Heart left ventricle (tissue), 13 donors: ENCODE data around the gene PANK4.

Experiments used
- POLR2A ChIP-seq, 2 donors: fragments of 450-650 bp; IDR thresholded peaks; one replicate each; pipeline ENCODE4 v1.6.1; 2017; ENCODE audit warnings: antibody characterized with exemption in 2 of 2, mild to moderate bottlenecking in 2 of 2, moderate library complexity in 2 of 2
- TF ChIP-seq, protein P1 (sequence below), 12 donors: fragments of 200-600 bp; sonication (generic) in 4 of 12; IDR thresholded peaks; one replicate each; pipeline versions ENCODE4 v1.5.0 to v1.8.0; 2018 to 2022; ENCODE audit warnings: antibody characterized with exemption in 12 of 12, mild to moderate bottlenecking in 5 of 12
- donor health status: ischemic (EF 13 %, LVEDD 7.1; RV severe dilation, severe dysfunction).
- donor health status: DM: no; HTN: yes; CAD: no.
- donor health status: DM: no; HTN: no; CAD: no.
- donor health status: ischemic (EF 25% LVEDD 6.9; RV normal size, moderate dysfunction).
- donor health status: ischemic (EF 25% LVEDD 5.7; RV mildly dilated, moderate dysfunction).
- donor health status: ischemic (EF 35%, LVEDD 5.7; RV mildly dilated, moderate dysfunction).
- donor health status: nonischemic (EF 11% LVEDD 7.7; RV severe dilation, severe dysfunction).
- donor health status: DM: yes; HTN: yes; CAD: no.
- donor health status: PGD.
- donor health status: ischemic (EF 29% LVEDD 5.4; RV normal size, mild dysfunction).
- donor health status: nonischemic (EF 23%, LVEDD 6.1; RV moderate dilation, normal function).

DNA sequence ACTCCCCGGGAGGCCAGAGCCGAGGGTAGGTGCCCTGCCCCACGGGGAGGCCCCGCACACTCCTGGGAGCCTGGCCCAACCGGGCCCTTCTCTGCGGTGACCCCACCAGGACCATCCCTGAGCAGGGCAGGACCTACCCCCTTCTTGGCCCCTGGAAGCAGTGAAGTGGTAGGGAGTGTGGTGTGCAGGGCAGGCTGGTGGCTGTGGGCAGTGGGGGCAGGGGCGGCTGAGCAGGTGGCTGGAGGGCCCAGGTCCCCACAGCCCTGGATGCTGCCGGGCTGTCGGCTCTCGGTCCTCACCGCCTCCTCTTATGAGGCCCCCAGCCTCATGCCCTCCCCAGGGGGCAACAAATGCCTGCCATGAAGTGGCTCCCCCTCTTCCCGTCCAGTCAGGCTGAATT, 30.9 kb downstream of the PANK4 start:
- TF ChIP-seq, protein P1, sequence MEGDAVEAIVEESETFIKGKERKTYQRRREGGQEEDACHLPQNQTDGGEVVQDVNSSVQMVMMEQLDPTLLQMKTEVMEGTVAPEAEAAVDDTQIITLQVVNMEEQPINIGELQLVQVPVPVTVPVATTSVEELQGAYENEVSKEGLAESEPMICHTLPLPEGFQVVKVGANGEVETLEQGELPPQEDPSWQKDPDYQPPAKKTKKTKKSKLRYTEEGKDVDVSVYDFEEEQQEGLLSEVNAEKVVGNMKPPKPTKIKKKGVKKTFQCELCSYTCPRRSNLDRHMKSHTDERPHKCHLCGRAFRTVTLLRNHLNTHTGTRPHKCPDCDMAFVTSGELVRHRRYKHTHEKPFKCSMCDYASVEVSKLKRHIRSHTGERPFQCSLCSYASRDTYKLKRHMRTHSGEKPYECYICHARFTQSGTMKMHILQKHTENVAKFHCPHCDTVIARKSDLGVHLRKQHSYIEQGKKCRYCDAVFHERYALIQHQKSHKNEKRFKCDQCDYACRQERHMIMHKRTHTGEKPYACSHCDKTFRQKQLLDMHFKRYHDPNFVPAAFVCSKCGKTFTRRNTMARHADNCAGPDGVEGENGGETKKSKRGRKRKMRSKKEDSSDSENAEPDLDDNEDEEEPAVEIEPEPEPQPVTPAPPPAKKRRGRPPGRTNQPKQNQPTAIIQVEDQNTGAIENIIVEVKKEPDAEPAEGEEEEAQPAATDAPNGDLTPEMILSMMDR (IDR thresholded peaks at IDR 0.05), result no peak
- no peak for TF ChIP-seq POLR2A (IDR thresholded peaks at IDR 0.05)
